Fibroblast of skin of abdomen (primary cell): Measurements from ENCODE around the gene SUSD3.
"Not testable (repeated sequence)": the region's sequence is repeated elsewhere in the genome, so short reads cannot be mapped to it uniquely, and the experiment has no call there.

Experiments used
- DNase-seq: peaks from one replicate; pipeline ENCODE4 v3.0.0-alpha.2; 2013

The SUSD3 gene

GRCh38 chr9:93093877-93094657, 35.6 kb downstream of the SUSD3 start:
- DNase-seq, result no peak

- DNase-seq, result peak; percentile 21
Observed at GRCh38 chr9:93094658-93095204, 36.2 kb downstream of the SUSD3 start.

GRCh38 chr9:93095205-93096130, 37.0 kb downstream of the SUSD3 start:
- DNase-seq, result peak; percentile 98

DNA sequence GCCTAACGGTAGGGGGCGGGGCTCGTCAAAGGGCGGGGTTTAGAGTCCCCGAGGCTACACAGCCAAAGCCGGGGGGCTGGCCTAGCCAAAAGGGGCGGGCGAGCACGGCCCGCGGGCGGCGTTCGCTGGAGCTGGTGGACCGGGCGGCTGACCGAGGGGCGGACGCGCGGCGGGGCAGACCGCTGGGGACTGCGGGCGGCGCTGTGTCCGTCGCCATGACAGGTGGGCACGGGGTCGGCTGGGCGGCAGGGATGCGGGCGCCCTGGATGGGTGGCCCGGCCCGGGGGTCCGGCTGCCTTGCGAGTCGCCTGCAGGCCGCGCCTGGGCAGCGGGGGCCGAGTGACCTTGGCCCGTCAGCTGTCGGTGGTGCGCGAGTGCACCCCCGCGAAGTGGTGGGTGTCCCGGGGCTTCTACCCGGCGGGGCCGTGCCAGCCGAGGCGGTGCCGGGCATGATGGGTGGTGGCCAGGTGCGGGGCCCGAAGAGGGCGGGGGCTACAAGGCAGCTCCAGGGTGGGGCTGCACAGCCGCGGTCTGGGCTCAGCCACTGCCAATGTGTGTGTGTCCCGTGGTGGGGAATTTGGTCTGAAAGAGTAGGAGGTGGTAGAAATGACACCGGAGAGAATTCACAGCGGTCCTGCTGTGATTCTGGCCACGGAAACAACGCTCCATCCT, 37.8 kb downstream of the SUSD3 start, which contains the start of gene CARD19:
Gene CARD19, plus strand, starts transcription at position 87 of the 672 bp plus-strand sequence. Its CDS starts 129 bp downstream, at position 216.
- DNase-seq, result no peak

GRCh38 chr9:93096811-93097382, 38.4 kb downstream of the SUSD3 start:
- DNase-seq, result no peak

- no peak for DNase-seq
Observed at GRCh38 chr9:93097511-93098201, 39.2 kb downstream of the SUSD3 start.

DNA sequence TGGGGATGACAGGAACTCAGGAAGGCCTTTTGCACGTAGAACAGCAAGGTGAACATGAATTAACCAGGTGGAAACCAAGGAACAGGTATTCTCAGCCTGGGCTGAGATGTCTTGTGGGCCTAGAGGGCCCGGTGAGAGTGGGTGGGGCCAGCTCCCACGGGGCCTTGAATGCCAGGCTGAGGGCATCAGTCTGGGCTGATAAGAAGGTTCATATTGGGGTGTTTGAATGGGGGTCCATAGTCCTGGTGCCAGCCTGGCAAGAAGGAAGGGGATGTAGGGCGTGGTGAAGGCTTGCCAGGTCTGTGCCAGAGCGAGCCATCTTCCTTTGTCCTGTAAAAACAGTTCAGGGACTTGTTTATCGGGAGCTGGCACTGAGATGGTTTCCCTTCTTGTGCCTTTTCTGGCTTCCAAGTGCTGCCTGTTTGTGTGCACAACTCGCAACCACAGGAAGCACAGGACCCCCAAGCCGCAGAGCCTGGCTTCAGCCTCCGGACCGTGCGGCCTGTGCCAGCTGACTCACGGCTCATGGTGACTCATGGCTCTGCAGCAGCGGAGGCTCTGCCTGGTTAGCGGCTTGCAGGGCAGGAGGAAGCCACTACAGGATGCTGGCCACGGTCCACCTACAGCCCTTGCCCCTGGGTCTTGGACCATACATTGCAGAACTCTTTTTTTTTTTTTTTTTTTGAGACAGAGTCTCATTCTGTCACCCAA, 39.9 kb downstream of the SUSD3 start:
- DNase-seq, result peak; percentile 96

DNA sequence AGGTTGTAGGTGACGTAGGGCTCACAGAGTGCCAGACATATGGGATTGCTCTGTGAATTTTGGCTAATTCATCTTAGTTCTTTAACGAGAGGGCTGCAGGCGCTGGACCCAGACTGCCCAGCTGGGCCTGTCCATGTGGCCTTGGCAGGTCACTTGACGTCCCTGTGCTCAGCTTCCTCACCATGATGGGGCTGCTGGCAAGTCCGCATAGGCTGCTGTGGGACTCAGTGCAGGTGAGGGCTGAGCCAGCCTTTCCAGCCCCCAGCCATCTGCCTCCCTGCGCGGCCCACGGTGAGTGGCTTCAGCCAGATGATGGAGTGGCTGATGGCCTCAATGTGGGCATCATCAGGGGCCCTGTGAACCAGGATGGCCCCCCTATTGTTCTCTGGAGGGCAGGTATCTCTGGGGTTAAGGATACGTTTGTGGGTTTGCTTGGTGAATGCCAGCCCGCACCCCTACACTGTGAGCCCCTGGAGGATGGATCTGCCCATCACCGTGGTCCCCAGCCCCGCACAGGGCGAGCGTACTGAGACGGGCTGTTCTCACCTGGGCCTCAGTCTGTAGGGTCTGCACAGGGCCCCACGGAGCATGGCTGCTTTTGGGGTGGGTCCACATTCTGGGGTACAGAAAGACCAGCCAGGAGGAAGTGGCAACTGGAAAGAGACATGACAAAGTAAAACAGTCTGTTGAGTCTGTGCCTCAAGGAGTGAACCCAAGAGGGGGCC, 41.2 kb downstream of the SUSD3 start:
- no peak for DNase-seq

- DNase-seq, result no peak
Observed at GRCh38 chr9:93100276-93100636, 41.8 kb downstream of the SUSD3 start.

- not testable (repeated sequence) for DNase-seq
Observed at GRCh38 chr9:93101086-93101485, 42.6 kb downstream of the SUSD3 start.

DNA sequence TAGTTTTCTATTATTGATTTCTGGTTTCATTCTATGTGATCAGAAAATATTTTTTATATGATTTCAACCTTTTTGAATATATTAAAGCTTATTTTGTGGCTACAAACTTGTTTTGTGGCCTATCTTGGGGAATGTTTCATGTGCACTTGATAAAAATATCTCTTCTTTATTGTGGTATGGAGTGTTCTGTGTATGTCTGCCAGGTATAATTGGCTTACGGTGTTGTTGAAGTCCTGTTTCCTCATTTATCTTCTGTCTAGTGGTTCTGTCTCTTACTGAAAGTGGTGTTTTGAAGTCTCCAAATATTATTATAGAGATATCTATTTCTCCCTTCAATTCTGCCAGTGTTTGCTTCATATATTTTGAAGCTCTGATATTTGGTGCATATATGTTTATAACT, 47.1 kb downstream of the SUSD3 start:
- no peak for DNase-seq

- DNase-seq, result no peak
Observed at GRCh38 chr9:93107151-93107824, 48.8 kb downstream of the SUSD3 start.

DNA sequence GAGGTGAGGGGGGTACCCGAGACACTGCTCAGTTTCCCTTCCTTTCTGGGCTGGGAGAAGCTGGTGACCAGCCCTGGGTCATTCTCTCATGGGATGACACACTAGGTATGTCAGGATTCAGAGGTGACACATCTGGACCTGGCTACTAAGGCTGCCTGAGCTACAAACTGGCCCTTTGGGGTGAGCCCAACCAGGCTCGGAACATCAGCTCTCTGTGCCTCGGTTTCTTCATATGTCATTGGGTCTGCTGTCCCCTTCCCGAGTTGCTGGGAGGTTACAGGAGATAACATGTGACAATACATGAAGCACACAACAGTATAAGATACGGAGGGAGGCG, 49.3 kb downstream of the SUSD3 start:
- no peak for DNase-seq

GRCh38 chr9:93108291-93109041, 50.0 kb downstream of the SUSD3 start:
- DNase-seq, result no peak

DNA sequence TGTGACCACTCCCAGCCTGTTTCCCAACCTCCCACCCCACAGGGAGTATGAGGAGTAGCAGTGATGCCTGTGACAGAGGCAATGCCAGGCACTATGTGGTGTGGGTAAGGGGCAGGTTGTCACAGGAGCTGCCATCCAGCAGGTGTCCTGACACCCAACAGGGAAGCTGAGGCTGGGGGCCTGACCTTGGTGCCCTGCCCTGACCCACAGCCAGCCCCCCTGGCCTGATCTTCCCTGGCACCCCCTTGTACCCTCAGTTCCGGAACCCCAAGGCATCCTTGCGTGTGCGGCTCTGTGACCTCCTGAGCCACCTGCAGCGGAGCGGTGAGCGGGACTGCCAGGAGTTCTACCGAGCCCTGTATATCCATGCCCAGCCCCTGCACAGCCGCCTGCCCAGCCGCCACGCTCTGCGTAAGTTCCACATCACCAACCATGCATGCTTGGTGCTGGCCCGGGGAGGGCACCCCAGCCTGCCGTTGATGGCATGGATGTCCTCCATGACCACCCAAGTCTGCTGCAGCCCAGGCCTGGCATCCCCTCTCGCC, 51.9 kb downstream of the SUSD3 start:
- DNase-seq, result no peak

- no peak for DNase-seq
Observed at GRCh38 chr9:93111001-93111370, 52.5 kb downstream of the SUSD3 start.

- no peak for DNase-seq
Observed at GRCh38 chr9:93111371-93112115, 53.0 kb downstream of the SUSD3 start.
